ENCODE results near the gene INO80B. TPM values are rescaled to one million over a fixed set of nuclear protein-coding genes. Genes with fewer than 3 reads are reported as not detected.

The INO80B gene
- total and polyA plus RNA-seq, 9 of the 15 experiments (the other 6 are each of a cell fraction or from before 2014, with no cell fraction given) = 0.41 to 22.6 (median 9.0) TPM

DNA sequence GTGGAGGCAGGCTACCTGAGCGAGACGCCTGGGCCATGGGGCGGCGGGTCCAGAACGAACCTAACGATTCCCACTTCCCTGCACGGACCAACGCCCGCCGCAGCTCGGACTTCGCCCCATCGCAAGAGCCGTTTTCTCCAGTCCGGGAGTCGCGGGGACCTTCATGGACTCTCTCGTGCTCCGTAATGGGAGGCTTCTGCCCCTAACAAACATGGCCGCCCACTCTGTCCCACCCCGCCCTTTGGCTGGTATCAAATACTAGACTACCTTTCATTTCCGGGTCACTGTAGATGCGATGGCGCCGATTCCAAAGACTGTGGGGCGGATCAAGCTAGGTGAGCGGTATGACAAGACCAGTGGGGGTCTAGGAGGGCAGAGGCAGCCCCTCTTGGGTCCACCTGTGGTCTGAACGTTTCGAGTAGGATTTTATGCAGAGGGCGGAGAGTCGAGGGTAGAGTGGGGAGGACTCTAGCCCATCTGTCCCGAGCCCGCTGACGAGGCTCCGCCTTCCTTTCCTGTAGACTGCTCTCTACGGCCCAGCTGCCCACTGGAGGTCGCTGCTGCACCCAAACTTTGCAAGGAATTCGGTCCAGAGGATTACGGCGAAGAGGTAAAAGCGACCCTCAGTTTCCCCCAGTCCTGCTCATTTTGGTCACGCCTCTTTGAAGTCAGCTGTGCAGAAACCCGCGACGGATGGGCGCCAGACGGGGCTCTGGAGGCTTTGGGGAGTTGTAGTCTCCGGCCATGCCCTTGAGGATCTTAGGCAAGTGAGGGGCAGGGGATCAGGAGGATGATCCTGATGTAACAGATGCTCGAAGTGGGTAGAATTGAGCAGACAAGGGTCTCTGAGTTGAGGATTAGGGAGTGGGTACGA is 28.2 kb downstream of the INO80B start, which contains the start of the genes CCDC142 and TTC31 (continued):
- TF ChIP-seq ZNF583 (CRISPR knock-in tag; IDR thresholded peaks at IDR 0.05) = no peak
- TF ChIP-seq STAG1 (CRISPR knock-in tag; IDR thresholded peaks at IDR 0.05; ENCODE audit: borderline replicate concordance) = no peak
- no peak for TF ChIP-seq SMAD2 (IDR thresholded peaks at IDR 0.05; ENCODE audit: low read depth, low read length)
- TF ChIP-seq CCAR2 (IDR thresholded peaks at IDR 0.05; ENCODE audit: low read depth, low read length) = no peak
- TF ChIP-seq JUND (IDR thresholded peaks at IDR 0.05; ENCODE audit: borderline replicate concordance, low read depth, low read length) = peak; percentile 59; the same call in 1 of the 2 replicates
- peak; percentile 14; the same call in 2 of the 3 replicates for TF ChIP-seq JUND (tag; IDR thresholded peaks at IDR 0.05; ENCODE audit: borderline replicate concordance, low read depth, low read length)
- TF ChIP-seq ZNF75A (CRISPR knock-in tag; IDR thresholded peaks at IDR 0.05) = no peak
- peak; percentile 7; the same call in 1 of the 2 replicates for TF ChIP-seq TCF3 (CRISPR knock-in tag; IDR thresholded peaks at IDR 0.05)
- TF ChIP-seq HOXB6 (CRISPR knock-in tag; IDR thresholded peaks at IDR 0.05; ENCODE audit: borderline replicate concordance) = no peak
- TF ChIP-seq HDAC1 (IDR thresholded peaks at IDR 0.05) = peak in 1 of 2 experiments; percentile 80; a peak in 2 of 4 replicates
- TF ChIP-seq, protein P1, sequence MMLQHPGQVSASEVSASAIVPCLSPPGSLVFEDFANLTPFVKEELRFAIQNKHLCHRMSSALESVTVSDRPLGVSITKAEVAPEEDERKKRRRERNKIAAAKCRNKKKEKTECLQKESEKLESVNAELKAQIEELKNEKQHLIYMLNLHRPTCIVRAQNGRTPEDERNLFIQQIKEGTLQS (IDR thresholded peaks at IDR 0.05) = no peak
- TF ChIP-seq, protein P1 (CRISPR knock-in tag; conservative IDR thresholded peaks at IDR 0.05) = 0 out of 2 replicates have a peak, but pooled peaks have one; percentile 54
- TF ChIP-seq MAZ (CRISPR knock-in tag; conservative IDR thresholded peaks at IDR 0.05 in 1 of 2, IDR thresholded peaks at IDR 0.05 in 1 of 2) = peak; percentile 79 to 88
- TF ChIP-seq ZNF561 (CRISPR knock-in tag; conservative IDR thresholded peaks at IDR 0.05) = no peak
- TF ChIP-seq, protein P2, sequence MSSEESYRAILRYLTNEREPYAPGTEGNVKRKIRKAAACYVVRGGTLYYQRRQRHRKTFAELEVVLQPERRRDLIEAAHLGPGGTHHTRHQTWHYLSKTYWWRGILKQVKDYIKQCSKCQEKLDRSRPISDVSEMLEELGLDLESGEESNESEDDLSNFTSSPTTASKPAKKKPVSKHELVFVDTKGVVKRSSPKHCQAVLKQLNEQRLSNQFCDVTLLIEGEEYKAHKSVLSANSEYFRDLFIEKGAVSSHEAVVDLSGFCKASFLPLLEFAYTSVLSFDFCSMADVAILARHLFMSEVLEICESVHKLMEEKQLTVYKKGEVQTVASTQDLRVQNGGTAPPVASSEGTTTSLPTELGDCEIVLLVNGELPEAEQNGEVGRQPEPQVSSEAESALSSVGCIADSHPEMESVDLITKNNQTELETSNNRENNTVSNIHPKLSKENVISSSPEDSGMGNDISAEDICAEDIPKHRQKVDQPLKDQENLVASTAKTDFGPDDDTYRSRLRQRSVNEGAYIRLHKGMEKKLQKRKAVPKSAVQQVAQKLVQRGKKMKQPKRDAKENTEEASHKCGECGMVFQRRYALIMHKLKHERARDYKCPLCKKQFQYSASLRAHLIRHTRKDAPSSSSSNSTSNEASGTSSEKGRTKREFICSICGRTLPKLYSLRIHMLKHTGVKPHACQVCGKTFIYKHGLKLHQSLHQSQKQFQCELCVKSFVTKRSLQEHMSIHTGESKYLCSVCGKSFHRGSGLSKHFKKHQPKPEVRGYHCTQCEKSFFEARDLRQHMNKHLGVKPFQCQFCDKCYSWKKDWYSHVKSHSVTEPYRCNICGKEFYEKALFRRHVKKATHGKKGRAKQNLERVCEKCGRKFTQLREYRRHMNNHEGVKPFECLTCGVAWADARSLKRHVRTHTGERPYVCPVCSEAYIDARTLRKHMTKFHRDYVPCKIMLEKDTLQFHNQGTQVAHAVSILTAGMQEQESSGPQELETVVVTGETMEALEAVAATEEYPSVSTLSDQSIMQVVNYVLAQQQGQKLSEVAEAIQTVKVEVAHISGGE (CRISPR knock-in tag; IDR thresholded peaks at IDR 0.05) = peak in 2 of 3 experiments; percentile 7 to 96; a peak in 2 of 6 replicates
- no peak; a peak in 1 of 4 replicates for TF ChIP-seq KDM1A (IDR thresholded peaks at IDR 0.05)
- TF ChIP-seq ETS2 (tag; IDR thresholded peaks at IDR 0.05; ENCODE audit: borderline replicate concordance, poor library complexity, severe bottlenecking) = no peak
- TF ChIP-seq ZNF445 (CRISPR knock-in tag; IDR thresholded peaks at IDR 0.05; ENCODE audit: low read depth) = no peak
- TF ChIP-seq MCM3 (IDR thresholded peaks at IDR 0.05) = no peak

All from K562 (cell line).